Measurements from ENCODE around the gene VWA1. TPM values are rescaled to one million over a fixed set of nuclear protein-coding genes. Genes with fewer than 3 reads are reported as not detected.
"Not testable (repeated sequence)": the region's sequence is repeated elsewhere in the genome, so short reads cannot be mapped to it uniquely, and the experiment has no call there.

Gene VWA1
- total RNA-seq, 1 donor from 2014 or later = 8.6 TPM

DNA sequence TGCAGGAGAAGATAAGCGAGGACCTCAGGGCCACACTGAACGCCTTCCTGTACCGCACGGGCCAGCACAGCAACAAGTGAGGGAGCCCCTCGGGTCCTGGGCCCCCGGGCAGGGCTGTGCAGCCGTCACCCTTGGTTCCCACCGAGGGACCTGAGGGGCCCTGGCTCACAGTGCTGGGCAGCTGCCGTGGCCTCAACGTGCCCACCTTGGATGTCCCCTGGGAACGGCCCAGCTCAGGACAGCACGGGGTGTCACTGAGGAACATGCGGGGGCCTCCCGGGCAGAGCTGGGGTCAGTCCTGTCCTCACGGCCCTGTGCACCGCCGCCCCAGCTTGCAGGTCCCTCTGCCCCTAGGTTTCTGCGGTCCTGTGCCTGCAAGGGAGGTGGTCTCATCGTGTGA, 23.7 kb downstream of the VWA1 start:
- DNase-seq = not testable (repeated sequence)

- not testable (repeated sequence) for DNase-seq
Observed at GRCh38 chr1:1459711-1460110, 24.2 kb downstream of the VWA1 start.

- DNase-seq = no peak
Observed at GRCh38 chr1:1460540-1461130, 25.1 kb downstream of the VWA1 start.

DNA sequence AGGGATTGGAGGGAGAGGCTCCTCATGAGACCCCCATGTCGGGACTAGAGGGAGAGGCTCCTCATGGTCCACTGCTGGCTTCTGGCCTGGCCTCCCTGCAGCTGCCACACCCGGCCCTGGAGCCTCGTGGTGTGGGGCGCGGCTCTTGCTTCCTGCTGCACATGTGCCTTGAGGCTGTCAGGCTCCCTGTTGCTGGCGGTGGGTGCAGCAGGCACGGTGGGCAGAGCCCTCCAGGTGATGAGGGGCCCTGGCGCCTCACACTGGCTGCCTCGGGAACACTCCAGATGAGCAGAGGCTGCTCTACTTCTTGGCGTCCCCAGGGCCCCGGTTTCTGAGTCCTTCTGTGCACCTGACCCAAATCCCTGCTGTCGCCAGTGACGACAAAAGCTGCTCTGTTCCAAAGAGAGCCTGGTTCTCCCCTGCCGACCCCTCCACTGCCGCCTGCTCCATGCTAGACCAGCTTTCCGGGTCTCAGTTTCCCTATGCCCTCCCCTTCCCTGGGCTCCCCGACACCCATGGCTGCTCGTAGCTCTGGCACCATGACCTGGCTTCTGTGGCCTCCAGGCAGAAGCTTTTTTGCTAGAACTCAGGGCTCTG, 26.3 kb downstream of the VWA1 start:
- DNase-seq = no peak

GRCh38 chr1:1462318-1462966, 27.0 kb downstream of the VWA1 start:
- DNase-seq = no peak

- no peak for DNase-seq
Observed at GRCh38 chr1:1463312-1463711, 27.8 kb downstream of the VWA1 start.

- DNase-seq = not testable (repeated sequence)
Observed at GRCh38 chr1:1468196-1468985, 32.9 kb downstream of the VWA1 start.

GRCh38 chr1:1470626-1471388, 35.3 kb downstream of the VWA1 start:
- no peak for DNase-seq

DNA sequence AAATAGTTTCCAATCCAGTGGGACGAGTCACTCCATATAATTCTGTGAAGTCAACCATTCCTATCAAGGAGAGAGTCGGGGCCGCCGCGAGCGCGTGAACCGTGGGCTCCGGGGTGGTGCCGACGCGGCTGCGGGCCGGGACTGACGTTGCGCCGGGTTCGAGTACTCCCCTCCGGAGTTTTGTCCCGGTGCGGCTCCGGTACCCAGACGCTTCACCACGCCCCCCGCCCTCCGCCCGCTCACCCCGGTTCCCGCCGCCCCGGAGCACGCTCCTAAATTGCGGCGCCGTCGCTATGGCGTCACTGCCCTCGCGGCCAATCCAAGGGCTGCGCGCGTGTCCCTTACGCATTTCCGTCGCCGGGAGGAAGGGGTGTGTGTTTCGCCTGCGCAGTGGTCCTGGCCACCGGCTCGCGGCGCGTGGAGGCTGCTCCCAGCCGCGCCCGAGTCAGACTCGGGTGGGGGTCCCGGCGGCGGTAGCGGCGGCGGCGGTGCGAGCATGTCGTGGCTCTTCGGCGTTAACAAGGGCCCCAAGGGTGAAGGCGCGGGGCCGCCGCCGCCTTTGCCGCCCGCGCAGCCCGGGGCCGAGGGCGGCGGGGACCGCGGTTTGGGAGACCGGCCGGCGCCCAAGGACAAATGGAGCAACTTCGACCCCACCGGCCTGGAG, 36.0 kb downstream of the VWA1 start, which contains the start of gene ATAD3B:
ATAD3B (plus strand) TSS at position 377 of the 664 bp plus-strand sequence; CDS start at position 497, 120 bp downstream.
- peak; percentile 68 for DNase-seq

DNA sequence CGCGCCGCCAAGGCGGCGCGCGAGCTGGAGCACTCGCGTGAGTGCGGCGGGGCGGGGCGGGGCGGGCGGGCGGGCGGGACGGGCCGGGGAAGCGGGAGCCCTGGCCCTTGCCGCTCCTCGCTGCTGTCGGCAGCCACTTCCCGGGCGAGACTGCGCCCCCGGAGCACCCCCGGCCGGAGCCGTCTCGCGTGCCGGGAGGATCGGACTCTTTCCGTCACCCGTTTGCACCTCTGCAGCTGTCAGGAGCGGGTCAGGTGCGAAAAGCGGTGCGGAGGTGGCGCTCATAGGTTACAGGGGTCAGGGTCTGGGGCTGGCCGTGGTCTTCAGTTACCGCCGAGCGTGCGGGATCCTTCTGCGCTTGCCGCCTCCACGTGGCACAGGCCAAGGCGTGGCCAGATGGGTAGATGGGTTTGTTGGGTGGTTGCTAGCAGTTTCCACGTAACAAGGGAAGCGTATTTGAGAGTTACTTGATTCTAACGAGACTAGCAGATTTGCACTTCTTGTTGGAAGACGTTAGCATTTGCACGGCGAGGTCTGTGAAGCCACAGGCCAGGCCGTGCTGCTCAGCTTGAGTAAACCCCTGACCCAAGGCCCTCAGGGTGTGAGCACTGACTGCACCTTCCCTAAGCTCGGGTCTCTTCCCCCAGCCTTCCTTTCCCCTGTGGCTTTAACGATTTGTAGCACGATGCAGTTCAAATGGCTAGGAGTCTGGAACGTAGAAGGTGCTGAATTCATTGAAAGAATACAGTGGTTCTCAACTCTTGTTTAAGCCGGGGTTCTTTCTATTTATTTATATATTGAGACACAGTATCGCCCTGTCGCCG, 36.8 kb downstream of the VWA1 start:
- DNase-seq = not testable (repeated sequence)

DNA sequence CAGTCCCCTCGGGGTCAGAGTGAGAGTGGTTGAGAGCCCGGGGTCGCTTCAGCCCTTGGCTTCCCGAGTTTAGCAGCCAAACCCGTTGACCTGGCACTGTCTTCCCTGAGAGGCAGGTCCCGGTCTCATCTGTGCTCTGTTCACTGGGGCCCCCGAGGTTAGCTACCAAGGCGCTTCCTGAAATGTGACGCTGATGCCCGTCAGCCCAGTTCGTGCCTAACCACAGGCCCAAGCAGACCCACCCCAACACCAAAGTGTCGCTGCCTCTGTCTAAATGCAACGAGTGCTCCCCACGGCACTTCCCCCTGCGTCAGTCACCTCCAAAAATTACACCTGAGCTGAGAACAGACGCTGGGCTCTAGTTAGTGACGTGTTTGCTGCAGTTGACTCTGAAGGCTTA, 40.5 kb downstream of the VWA1 start:
- not testable (repeated sequence) for DNase-seq

- no peak for DNase-seq
Observed at GRCh38 chr1:1477206-1477605, 41.7 kb downstream of the VWA1 start.

DNA sequence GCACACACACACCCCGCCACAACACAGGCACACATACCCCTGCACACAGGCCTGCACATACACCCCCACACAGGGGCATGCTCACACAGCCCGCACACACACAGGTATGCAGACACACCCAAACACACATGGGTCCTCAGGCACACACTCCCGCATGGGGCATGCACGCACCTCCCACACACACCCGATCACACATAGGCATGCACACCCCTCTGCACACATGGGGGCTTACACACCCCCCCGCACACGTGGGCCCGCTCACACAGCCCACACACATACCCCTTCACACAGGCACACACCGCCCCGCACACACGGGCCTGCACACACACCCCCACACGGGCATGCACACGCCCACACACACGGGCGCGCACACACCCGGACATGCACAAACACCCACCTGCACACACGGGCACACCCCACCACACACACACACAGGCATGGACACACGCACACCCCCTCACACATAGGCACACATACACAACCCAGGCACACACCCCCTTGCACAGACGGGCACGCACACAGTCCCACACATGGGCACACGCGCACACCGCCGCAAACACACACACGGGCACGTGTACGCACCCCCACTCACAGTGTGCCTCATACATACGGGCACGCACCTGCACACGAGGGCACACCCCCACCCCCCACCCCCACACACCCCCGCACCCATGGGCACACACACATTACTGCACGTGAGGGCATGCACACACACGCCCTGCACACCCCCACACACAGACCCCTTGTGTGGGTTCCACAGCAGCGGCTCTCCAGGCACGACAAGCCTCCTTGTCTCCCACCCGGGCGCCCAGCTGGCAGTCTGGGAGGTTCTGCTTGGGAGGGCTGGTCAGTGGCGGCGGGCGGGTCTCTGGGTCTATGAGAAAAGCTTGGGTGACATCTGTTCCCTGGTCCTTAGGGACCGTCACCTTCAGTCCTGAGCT, 44.3 kb downstream of the VWA1 start:
- no peak for DNase-seq

DNA sequence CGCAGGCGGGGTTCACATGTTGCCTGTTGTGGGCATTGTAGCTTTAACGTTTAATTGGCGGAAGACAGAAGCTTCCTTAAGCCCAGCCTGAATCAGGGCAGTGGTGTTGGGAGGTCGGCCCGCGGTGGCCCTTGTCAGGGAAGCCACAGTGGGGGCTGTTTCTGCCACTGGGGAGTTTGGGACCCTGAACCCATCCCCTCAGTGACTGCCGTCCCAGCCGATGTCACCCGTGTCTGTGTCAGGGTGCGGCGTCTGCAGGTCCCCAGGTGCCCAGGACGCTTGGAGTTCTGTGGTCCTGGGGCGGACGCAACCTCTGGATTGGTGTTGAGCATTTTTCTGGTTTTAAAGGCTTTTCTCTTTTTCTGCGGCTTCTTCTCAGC, 45.0 kb downstream of the VWA1 start:
- DNase-seq = not testable (repeated sequence)

DNA sequence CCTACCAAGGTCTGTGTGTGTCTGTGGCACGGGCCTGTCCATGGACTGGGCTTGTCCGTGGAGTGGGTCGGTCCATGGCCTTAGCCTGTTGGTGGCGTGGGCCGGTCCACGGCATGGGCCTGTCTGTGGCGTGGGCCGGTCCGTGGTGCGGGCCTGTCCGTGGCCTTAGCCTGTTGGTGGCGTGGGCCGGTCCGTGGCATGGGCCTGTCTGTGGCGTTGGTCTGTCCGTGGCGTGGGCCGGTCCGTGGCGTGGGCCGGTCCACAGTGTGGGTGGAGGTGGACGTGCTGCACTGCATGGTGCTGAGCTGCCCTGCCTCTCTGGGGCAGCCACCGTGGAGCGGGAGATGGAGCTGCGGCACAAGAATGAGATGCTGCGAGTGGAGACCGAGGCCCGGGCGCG, 46.3 kb downstream of the VWA1 start:
- not testable (repeated sequence) for DNase-seq

- no peak for DNase-seq
Observed at GRCh38 chr1:1482856-1483255, 47.4 kb downstream of the VWA1 start.

DNA sequence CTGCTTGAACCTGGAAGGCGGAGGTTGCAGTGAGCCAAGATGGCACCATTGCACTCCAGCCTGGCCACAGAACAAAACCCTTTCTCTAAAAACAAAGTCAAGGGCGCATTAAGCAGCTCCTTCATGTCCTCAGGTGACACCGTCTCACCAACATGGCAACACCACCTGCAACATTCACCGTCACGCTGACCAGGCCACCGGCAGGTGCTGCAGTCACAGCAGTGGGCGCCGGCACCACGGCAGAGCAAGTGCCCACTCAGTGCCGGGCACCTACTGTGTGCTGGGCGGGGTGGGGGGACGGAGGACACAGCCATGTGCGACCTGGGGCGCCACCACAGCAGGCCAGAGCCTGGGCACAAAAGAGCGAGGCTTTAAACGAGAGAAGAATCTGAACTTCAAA, 48.2 kb downstream of the VWA1 start:
- DNase-seq = no peak

DNA sequence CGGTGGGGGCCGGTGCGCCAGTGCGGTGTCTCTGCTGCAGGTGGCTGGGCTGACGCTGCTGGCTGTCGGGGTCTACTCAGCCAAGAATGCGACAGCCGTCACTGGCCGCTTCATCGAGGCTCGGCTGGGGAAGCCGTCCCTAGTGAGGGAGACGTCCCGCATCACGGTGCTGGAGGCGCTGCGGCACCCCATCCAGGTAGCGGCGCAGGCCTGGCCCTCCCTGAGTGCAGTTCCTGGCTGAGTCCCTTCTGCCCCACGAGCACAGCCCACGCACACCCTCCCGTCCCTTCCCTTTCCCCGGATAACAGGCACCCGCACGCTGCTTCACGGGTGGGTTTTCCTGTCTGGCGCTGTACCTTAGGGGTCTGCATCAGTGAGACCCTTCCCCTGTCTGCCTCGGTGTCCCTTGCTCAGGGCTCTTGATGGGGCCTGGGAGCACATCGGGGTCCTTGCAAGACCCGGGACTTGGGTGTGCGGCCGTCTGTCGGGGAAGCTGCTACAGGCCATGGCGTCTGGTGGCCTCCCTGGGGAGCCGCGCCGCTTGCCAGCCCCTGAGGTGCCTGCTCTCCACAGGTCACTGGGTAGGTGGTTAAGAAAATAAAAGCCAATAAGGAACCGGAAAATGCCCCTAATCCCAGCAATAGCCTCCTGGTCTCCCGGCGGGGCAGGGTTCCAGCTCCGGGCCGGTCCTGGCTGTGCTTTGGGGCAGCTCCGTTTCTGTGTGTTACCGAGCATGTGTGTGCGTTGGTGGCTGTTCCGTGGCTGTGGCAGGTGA, 49.7 kb downstream of the VWA1 start:
- DNase-seq = not testable (repeated sequence)
